ENCODE data around the gene RELN.

Gene RELN

GRCh38 chr7:103657474-103657894 lies 332.0 kb downstream of the RELN start:
- no peaks in the 10 kb centered on the region for H3K27me3 ChIP-seq
- no peaks in the 10 kb centered on the region for H3K4me1 ChIP-seq
- no peak for TF ChIP-seq Cebpa-rat (IDR thresholded peaks at IDR 0.05)
- H3K9ac ChIP-seq: no peak overlapping the region
- no peaks in the 10 kb centered on the region for H3K9me3 ChIP-seq
- no peaks in the 10 kb centered on the region for H3K36me3 ChIP-seq
- no peak overlapping the region for H3K4me3 ChIP-seq
- no peak overlapping the region for H3K4me2 ChIP-seq
- H4K20me1 ChIP-seq: no peaks in the 10 kb centered on the region
- no peak overlapping the region for H3K27ac ChIP-seq

- no peak overlapping the region for H3K9ac ChIP-seq
- H3K4me3 ChIP-seq: no peak overlapping the region
- no peak for TF ChIP-seq Cebpa-rat (IDR thresholded peaks at IDR 0.05)
- H3K27me3 ChIP-seq: no peaks in the 10 kb centered on the region
- no peaks in the 10 kb centered on the region for H4K20me1 ChIP-seq
- H3K9me3 ChIP-seq: no peaks in the 10 kb centered on the region
- H3K4me2 ChIP-seq: no peak overlapping the region
- no peaks in the 10 kb centered on the region for H3K36me3 ChIP-seq
- no peaks in the 10 kb centered on the region for H3K4me1 ChIP-seq
- no peak overlapping the region for H3K27ac ChIP-seq
These were observed 333.2 kb downstream of the RELN start for GRCh38 chr7:103656221-103656620.

- Histone ChIP-seq H4K20me1 (no peaks in the 10 kb centered on the region), H3K9me3 (peaks cover 11% of the 10 kb centered on the region), H3K4me1 (no peaks in the 10 kb centered on the region), H3K27me3 (no peaks in the 10 kb centered on the region), H3K9ac (no peak overlapping the region), H3K4me2 (no peak overlapping the region), H3K27ac (no peak overlapping the region), H3K4me3 (no peak overlapping the region), H3K36me3 (no peaks in the 10 kb centered on the region)
- no peak for TF ChIP-seq Cebpa-rat (IDR thresholded peaks at IDR 0.05)
These were observed 337.7 kb downstream of the RELN start for GRCh38 chr7:103651593-103652377.

GRCh38 chr7:103649052-103649451 lies 340.4 kb downstream of the RELN start:
- Histone ChIP-seq H3K4me1 (no peaks in the 10 kb centered on the region), H3K27me3 (no peaks in the 10 kb centered on the region), H3K4me3 (no peak overlapping the region), H3K4me2 (no peak overlapping the region), H3K9me3 (peaks cover 11% of the 10 kb centered on the region), H3K36me3 (no peaks in the 10 kb centered on the region), H3K27ac (no peak overlapping the region), H4K20me1 (no peaks in the 10 kb centered on the region), H3K9ac (no peak overlapping the region)
- TF ChIP-seq Cebpa-rat (IDR thresholded peaks at IDR 0.05): no peak

- no peaks in the 10 kb centered on the region for H3K36me3 ChIP-seq
- no peak for TF ChIP-seq Cebpa-rat (IDR thresholded peaks at IDR 0.05)
- H4K20me1 ChIP-seq: no peaks in the 10 kb centered on the region
- no peak overlapping the region for H3K27ac ChIP-seq
- H3K4me1 ChIP-seq: no peaks in the 10 kb centered on the region
- no peak overlapping the region for H3K4me3 ChIP-seq
- no peak overlapping the region for H3K4me2 ChIP-seq
- no peaks in the 10 kb centered on the region for H3K27me3 ChIP-seq
- H3K9ac ChIP-seq: no peak overlapping the region
- peaks cover 15% of the 10 kb centered on the region for H3K9me3 ChIP-seq
These were observed 341.3 kb downstream of the RELN start for GRCh38 chr7:103648135-103648534.

- H3K9me3 ChIP-seq: peaks cover 15% of the 10 kb centered on the region
- no peaks in the 10 kb centered on the region for H3K4me1 ChIP-seq
- H3K36me3 ChIP-seq: no peaks in the 10 kb centered on the region
- no peaks in the 10 kb centered on the region for H4K20me1 ChIP-seq
- H3K9ac ChIP-seq: no peak overlapping the region
- no peak overlapping the region for H3K4me2 ChIP-seq
- no peaks in the 10 kb centered on the region for H3K27me3 ChIP-seq
- H3K4me3 ChIP-seq: no peak overlapping the region
- no peak for TF ChIP-seq Cebpa-rat (IDR thresholded peaks at IDR 0.05)
- H3K27ac ChIP-seq: no peak overlapping the region
These were observed 345.1 kb downstream of the RELN start for GRCh38 chr7:103644319-103644718.

- Histone ChIP-seq H3K9me3 (peaks cover 4% of the 10 kb centered on the region; the same call in 1 of the 2 replicates), H3K27me3 (no peaks in the 10 kb centered on the region), H3K4me1 (no peaks in the 10 kb centered on the region), H3K9ac (no peak overlapping the region), H3K4me3 (no peak overlapping the region), H3K27ac (no peak overlapping the region), H3K4me2 (no peak overlapping the region), H3K36me3 (no peaks in the 10 kb centered on the region), H4K20me1 (no peaks in the 10 kb centered on the region)
- no peak for TF ChIP-seq Cebpa-rat (IDR thresholded peaks at IDR 0.05)
These were observed 349.3 kb downstream of the RELN start for GRCh38 chr7:103640031-103640779.

- H3K4me2 ChIP-seq: no peak overlapping the region
- H3K4me1 ChIP-seq: no peaks in the 10 kb centered on the region
- TF ChIP-seq Cebpa-rat (IDR thresholded peaks at IDR 0.05): no peak
- H3K27ac ChIP-seq: no peak overlapping the region
- no peaks in the 10 kb centered on the region for H4K20me1 ChIP-seq
- H3K27me3 ChIP-seq: no peaks in the 10 kb centered on the region
- H3K4me3 ChIP-seq: no peak overlapping the region
- H3K9ac ChIP-seq: no peak overlapping the region
- no peaks in the 10 kb centered on the region for H3K36me3 ChIP-seq
- H3K9me3 ChIP-seq: no peaks in the 10 kb centered on the region
These were observed 351.7 kb downstream of the RELN start for GRCh38 chr7:103637726-103638125.

- TF ChIP-seq Cebpa-rat (IDR thresholded peaks at IDR 0.05): no peak
- H3K4me1 ChIP-seq: no peaks in the 10 kb centered on the region
These were observed 352.4 kb downstream of the RELN start for GRCh38 chr7:103637094-103637493.

GRCh38 chr7:103636153-103636552 lies 353.3 kb downstream of the RELN start:
- H3K27ac ChIP-seq: no peak overlapping the region
- TF ChIP-seq Cebpa-rat (IDR thresholded peaks at IDR 0.05): no peak

More at GRCh38 chr7:103637094-103637493, 352.4 kb downstream of the RELN start:
- H3K4me2 ChIP-seq: no peak overlapping the region
- no peak overlapping the region for H3K9ac ChIP-seq
- no peak overlapping the region for H3K4me3 ChIP-seq
- H3K27me3 ChIP-seq: no peaks in the 10 kb centered on the region
- no peaks in the 10 kb centered on the region for H3K36me3 ChIP-seq
- H3K27ac ChIP-seq: no peak overlapping the region
- no peaks in the 10 kb centered on the region for H4K20me1 ChIP-seq
- no peaks in the 10 kb centered on the region for H3K9me3 ChIP-seq

More at GRCh38 chr7:103636153-103636552, 353.3 kb downstream of the RELN start:
- H3K36me3 ChIP-seq: no peaks in the 10 kb centered on the region
- H3K4me2 ChIP-seq: no peak overlapping the region
- no peaks in the 10 kb centered on the region for H3K4me1 ChIP-seq
- no peaks in the 10 kb centered on the region for H3K9me3 ChIP-seq
- no peak overlapping the region for H3K9ac ChIP-seq
- no peaks in the 10 kb centered on the region for H4K20me1 ChIP-seq
- H3K4me3 ChIP-seq: no peak overlapping the region
- H3K27me3 ChIP-seq: no peaks in the 10 kb centered on the region

All from BLaER1 (cell line).